ENCODE results near the gene PDCD2L. TPM values are rescaled to one million over a fixed set of nuclear protein-coding genes. Genes with fewer than 3 reads are reported as not detected.

Gene PDCD2L
- total RNA-seq, 4 donors from 2014 or later: 5.6 to 10.6 (median 7.2) TPM; not detected in 1

GRCh38 chr19:34370117-34370516 lies 34.1 kb upstream of the PDCD2L start:
- intact Hi-C loops (cut with DNase I; ENCODE audit: low total_unique reads) (no loop called here), in situ Hi-C loops (cut with MboI; ENCODE audit: low pct_ligation_motif_present in 1 of 4, low pct_unique_long_range_greater_than_20kb in 1 of 4, low sequenced_read_pairs in 3 of 4) (no loop called here)
- Histone ChIP-seq H3K4me3 (no peak overlapping the region), H3K27me3 (no peaks in the 10 kb centered on the region), H3K9me3 (no peaks in the 10 kb centered on the region), H3K27ac (no peak overlapping the region), H3K4me1 (peaks cover 11 to 21% (median 16%) of the 10 kb centered on the region in 4 donors), H3K36me3 (peaks cover 0 to 33% (median 14%) of the 10 kb centered on the region in 4 donors)
- no peak for TF ChIP-seq EP300 (IDR thresholded peaks at IDR 0.05; ENCODE audit: low read depth)
- TF ChIP-seq POLR2A (IDR thresholded peaks at IDR 0.05): no peak
- TF ChIP-seq CTCF (IDR thresholded peaks at IDR 0.05): no peak
- TF ChIP-seq POLR2AphosphoS5 (IDR thresholded peaks at IDR 0.05): no peak
- 87% methylated on average over 8 of the region's 8 CpGs; no CpG with 5 or more reads in 1 of the 2 donors for WGBS, 2 donors (ENCODE audit: low coverage in 1 of 2)
- DNase-seq: no peak

- in situ Hi-C loops (cut with MboI; ENCODE audit: low pct_ligation_motif_present in 1 of 4, low pct_unique_long_range_greater_than_20kb in 1 of 4, low sequenced_read_pairs in 3 of 4) (no loop called here), intact Hi-C loops (cut with DNase I; ENCODE audit: low total_unique reads) (no loop called here)
- no peak overlapping the region for H3K4me3 ChIP-seq
- H3K4me1 ChIP-seq: peaks cover 10 to 18% (median 13%) of the 10 kb centered on the region in 4 donors
- TF ChIP-seq EP300 (IDR thresholded peaks at IDR 0.05; ENCODE audit: low read depth): no peak
- TF ChIP-seq POLR2AphosphoS5 (IDR thresholded peaks at IDR 0.05): no peak
- TF ChIP-seq POLR2A (IDR thresholded peaks at IDR 0.05): no peak
- no peak for TF ChIP-seq CTCF (IDR thresholded peaks at IDR 0.05)
- H3K9me3 ChIP-seq: no peaks in the 10 kb centered on the region
- no peak for DNase-seq
- H3K36me3 ChIP-seq: peaks cover 0 to 41% (median 16%) of the 10 kb centered on the region in 4 donors
- no peaks in the 10 kb centered on the region for H3K27me3 ChIP-seq
- no peak overlapping the region for H3K27ac ChIP-seq
- 80% methylated on average over 3 of the region's 4 CpGs; no CpG with 5 or more reads in 1 of the 2 donors for WGBS, 2 donors (ENCODE audit: low coverage in 1 of 2)
These were observed 33.2 kb upstream of the PDCD2L start for GRCh38 chr19:34370983-34371382.

GRCh38 chr19:34373601-34374288 lies 30.5 kb upstream of the PDCD2L start:
- Histone ChIP-seq H3K4me3 (no peak overlapping the region), H3K36me3 (peaks cover 0 to 50% (median 25%) of the 10 kb centered on the region in 4 donors), H3K27me3 (no peaks in the 10 kb centered on the region), H3K4me1 (peaks cover 0 to 3% (median 0%) of the 10 kb centered on the region in 4 donors), H3K9me3 (no peaks in the 10 kb centered on the region), H3K27ac (no peak overlapping the region)
- DNase-seq: no peak
- WGBS, 2 donors (ENCODE audit: low coverage in 1 of 2): 97% methylated on average over 10 to 11 of the region's 11 CpGs
- TF ChIP-seq POLR2A (IDR thresholded peaks at IDR 0.05) (no peak), EP300 (IDR thresholded peaks at IDR 0.05; ENCODE audit: low read depth) (no peak)
- in situ Hi-C loops (cut with MboI; ENCODE audit: low pct_ligation_motif_present in 1 of 4, low pct_unique_long_range_greater_than_20kb in 1 of 4, low sequenced_read_pairs in 3 of 4) (no loop called here), intact Hi-C loops (cut with DNase I; ENCODE audit: low total_unique reads) (no loop called here)

GRCh38 chr19:34375598-34375997 lies 28.6 kb upstream of the PDCD2L start:
- DNase-seq: no peak
- Histone ChIP-seq H3K27ac (no peak overlapping the region), H3K9me3 (no peaks in the 10 kb centered on the region), H3K4me3 (no peak overlapping the region), H3K4me1 (no peaks in the 10 kb centered on the region), H3K27me3 (no peaks in the 10 kb centered on the region), H3K36me3 (peaks cover 0 to 52% (median 21%) of the 10 kb centered on the region in 4 donors)
- 85 to 100% methylated on average over 1 to 8 of the region's 8 CpGs for WGBS, 2 donors (ENCODE audit: low coverage in 1 of 2)
- in situ Hi-C loops (cut with MboI; ENCODE audit: low pct_ligation_motif_present in 1 of 4, low pct_unique_long_range_greater_than_20kb in 1 of 4, low sequenced_read_pairs in 3 of 4): no loop called here
- intact Hi-C loops (cut with DNase I; ENCODE audit: low total_unique reads): no loop called here
- TF ChIP-seq EP300 (IDR thresholded peaks at IDR 0.05; ENCODE audit: low read depth) (no peak), POLR2A (IDR thresholded peaks at IDR 0.05) (no peak), POLR2AphosphoS5 (IDR thresholded peaks at IDR 0.05) (no peak), CTCF (IDR thresholded peaks at IDR 0.05) (no peak)
